K562 (cell line): ENCODE results near the gene MATK. TPM values are rescaled to one million over a fixed set of nuclear protein-coding genes. Genes with fewer than 3 reads are reported as not detected.

ENCODE experiments used
- ATAC-seq: fragments of 200-7000 bp; cut with Tn5 transposase; 3 replicates; pipeline ENCODE4 v1.9.1; 2020; ENCODE audit warnings: moderate library complexity
- BruUV-seq: library from RNA; stranded (reverse); fragments of 400-500 nt; replicated peaks from 2 replicates; lab custom pipeline; 2021; lab: Mats Ljungman, UMichigan
- CTCF ChIA-PET: fragments of 300-600 bp; formaldehyde crosslinking; extraction: SDS; loops from one replicate; lab custom pipeline; 2021; ENCODE audit warnings: low intra/inter-chr PET ratio; lab: Yijun Ruan, JAX
- POLR2A ChIA-PET: fragments of 300-600, 350-650 bp; sonication (Branson Sonifier 250); formaldehyde crosslinking; extraction: SDS; loops from one replicate; lab custom pipeline; 2021; ENCODE audit warnings: antibody characterized with exemption, inconsistent platforms; lab: Yijun Ruan, JAX
- DNase-seq, 4 experiments: peaks; one replicate each; pipeline versions ENCODE4 v3.0.0 to v3.0.0-alpha.2; 2011 to 2018; ENCODE audit warnings: low spot score in 3 of 4, mixed read lengths in 3 of 4; ENCODE audit errors: extremely low read depth in 1 of 4
- FAIRE-seq: peaks from 2 replicates; lab custom pipeline; 2011; peaks lifted over from hg19 to GRCh38; lab: Jason Lieb, UNC
- H2AFZ ChIP-seq: 2 replicates; pipeline ENCODE4 v1.6.0; 2011; ENCODE audit warnings: low read depth, low read length, control low read depth, inconsistent platforms
- H3K27ac ChIP-seq: fragments of 200-600 bp; 3 replicates; pipeline ENCODE4 v1.8.0; 2011; ENCODE audit warnings: low read depth, mild to moderate bottlenecking, control low read depth, inconsistent platforms, low read length, moderate library complexity, mixed read lengths; ENCODE audit errors: extremely low read depth
- H3K27me3 ChIP-seq, 2 experiments: fragments of 300-600 bp in 1 of 2; 2 replicates in 1 of 2; 3 replicates in 1 of 2; pipeline versions ENCODE4 v1.6.0 to v1.8.0; 2011; ENCODE audit warnings: inconsistent platforms in 2 of 2, low read length in 2 of 2, mild to moderate bottlenecking in 1 of 2, mixed read lengths in 1 of 2, moderate library complexity in 1 of 2; ENCODE audit not compliant: control insufficient read depth in 2 of 2, insufficient read depth in 2 of 2
- H3K36me3 ChIP-seq: fragments of 300-600 bp; 3 replicates; pipeline ENCODE4 v1.8.0; 2011; ENCODE audit warnings: mild to moderate bottlenecking, low read length, inconsistent platforms; ENCODE audit not compliant: control insufficient read depth, insufficient read depth
- H3K4me1 ChIP-seq, 2 experiments: fragments of 200-600 bp in 1 of 2; replicated peaks in 1 of 2; 2 replicates in 1 of 2; 3 replicates in 1 of 2; pipeline versions ENCODE4 v1.5.1 to v1.8.0; 2011; ENCODE audit warnings: inconsistent platforms in 2 of 2, low read length in 2 of 2, mild to moderate bottlenecking in 1 of 2, mixed read lengths in 1 of 2, moderate library complexity in 1 of 2; ENCODE audit not compliant: control insufficient read depth in 2 of 2, insufficient read depth in 2 of 2
- H3K4me2 ChIP-seq: 2 replicates; pipeline ENCODE4 v1.6.1; 2011; ENCODE audit warnings: low read length, control low read depth, inconsistent platforms, mixed read lengths; ENCODE audit not compliant: insufficient read depth
- H3K4me3 ChIP-seq: fragments of 200-600 bp; sonication (generic), shearing (Covaris generic); 2 replicates; pipeline ENCODE4 v1.5.1; 2016; ENCODE audit warnings: control low read depth, inconsistent platforms
- H3K79me2 ChIP-seq: fragments of 200-600 bp; 3 replicates; pipeline ENCODE4 v1.8.0; 2011; ENCODE audit warnings: low read length, inconsistent platforms; ENCODE audit not compliant: control insufficient read depth, insufficient read depth
- H3K9ac ChIP-seq, 2 experiments: 2 replicates each; pipeline versions ENCODE4 v1.6.0 to v1.6.1; 2011; ENCODE audit warnings: low read depth in 2 of 2, low read length in 2 of 2, control low read depth in 1 of 2, inconsistent platforms in 1 of 2, mild to moderate bottlenecking in 1 of 2, mixed read lengths in 1 of 2; ENCODE audit not compliant: insufficient read depth in 1 of 2
- H3K9me1 ChIP-seq: one replicate; pipeline ENCODE4 v1.6.0; 2011; ENCODE audit warnings: inconsistent platforms, mild to moderate bottlenecking, low read length, moderate library complexity; ENCODE audit not compliant: control insufficient read depth, insufficient read depth
- H3K9me3 ChIP-seq: replicated peaks from 2 replicates; pipeline ENCODE4 v1.5.1; 2011; ENCODE audit warnings: low read depth, low read length, inconsistent platforms; ENCODE audit not compliant: control insufficient read depth, insufficient read depth
- H4K20me1 ChIP-seq: replicated peaks from 2 replicates; pipeline ENCODE4 v1.6.1; 2011; ENCODE audit warnings: low read length, inconsistent platforms, mixed read lengths; ENCODE audit not compliant: control insufficient read depth, insufficient read depth
- COPS2 ChIP-seq: fragments of 450-650 bp; conservative IDR thresholded peaks from 2 replicates; pipeline ENCODE4 v1.6.1; 2016; ENCODE audit warnings: mild to moderate bottlenecking, moderate library complexity
- FOXM1 ChIP-seq, 2 experiments: fragments of 450-650 bp in 1 of 2; sonication (generic) in 1 of 2; formaldehyde crosslinking in 1 of 2; IDR thresholded peaks; 2 replicates each; pipeline versions ENCODE4 v1.6.1 to v1.9.0; 2017 to 2022; ENCODE audit warnings: low read depth in 2 of 2, mild to moderate bottlenecking in 2 of 2, missing genetic modification reagents in 1 of 2, moderate library complexity in 1 of 2
- GTF2A2 ChIP-seq: IDR thresholded peaks from 2 replicates; pipeline ENCODE4 v1.6.1; 2016; ENCODE audit warnings: mild to moderate bottlenecking, missing genetic modification characterization, missing compliant biosample characterization
- GTF3C2 ChIP-seq: IDR thresholded peaks from 3 replicates; pipeline ENCODE4 v1.6.1; 2011; ENCODE audit warnings: borderline replicate concordance, mild to moderate bottlenecking, moderate library complexity; ENCODE audit not compliant: insufficient read length; ENCODE audit errors: extremely low read depth
- MAZ ChIP-seq, 2 experiments: fragments of 450-650 bp in 1 of 2; sonication (generic) in 1 of 2; formaldehyde crosslinking; IDR thresholded peaks in 1 of 2; conservative IDR thresholded peaks in 1 of 2; 2 replicates each; pipeline versions ENCODE4 v1.4.0 to v1.5.0; 2020; ENCODE audit warnings: mild to moderate bottlenecking in 1 of 2, missing genetic modification reagents in 1 of 2
- NCOA2 ChIP-seq, 2 experiments: fragments of 450-650 bp; IDR thresholded peaks; 2 replicates each; pipeline ENCODE4 v1.6.1; 2018; ENCODE audit warnings: mild to moderate bottlenecking in 2 of 2, moderate library complexity in 1 of 2; ENCODE audit not compliant: partially characterized antibody in 2 of 2
- PREB ChIP-seq: sonication (generic); formaldehyde crosslinking; IDR thresholded peaks from 2 replicates; pipeline ENCODE4 v1.8.1; 2023; ENCODE audit warnings: mild to moderate bottlenecking, missing genetic modification reagents
- SP1 ChIP-seq: sonication (generic); formaldehyde crosslinking; IDR thresholded peaks from 2 replicates; pipeline ENCODE4 v1.8.1; 2022; ENCODE audit warnings: mild to moderate bottlenecking, missing genetic modification reagents
- THAP7 ChIP-seq: fragments of 250-450 bp; sonication (Bioruptor Pico); IDR thresholded peaks from 2 replicates; pipeline ENCODE4 v1.5.0; 2021
- ZFP30 ChIP-seq: fragments of 250-450 bp; sonication (Bioruptor Pico); IDR thresholded peaks from 2 replicates; pipeline ENCODE4 v1.8.0; 2022; ENCODE audit warnings: moderate library complexity, mild to moderate bottlenecking, inconsistent platforms, borderline replicate concordance
- WGBS: fragments of 100-300 bp; shearing (Covaris generic); methylation state at CpG from one replicate; pipeline ENCODE4 v1.1.6; 2016; ENCODE audit warnings: low coverage, mixed read lengths; ENCODE audit not compliant: insufficient coverage; ENCODE audit errors: missing lambda C conversion rate; 5-methylcytosine and 5-hydroxymethylcytosine counted together
- in situ Hi-C: fragments of 300-500 bp; cut with MboI; formaldehyde crosslinking; loops from 4 replicates; pipeline ENCODE4 v1.15.0; 2018; ENCODE audit warnings: inconsistent platforms, mixed read lengths
- intact Hi-C: fragments of 100-400 bp; cut with micrococcal nuclease; formaldehyde crosslinking; loops from 2 replicates; pipeline ENCODE4 v1.14.2; 2022
- polyA plus RNA-seq, 8 experiments: library from polyadenylated mRNA; depleted of rRNA in 4 of 8; stranded (reverse) in 5 of 8; unstranded in 3 of 8; fragments of >200 nt; fragmentation: Nextera tagmentation in 2 of 8; fragmentation: Illumina TruSeq in 1 of 8; extraction: Ambion mirVana in 2 of 8; extraction: Trizol in 1 of 8; gene quantifications; 2 replicates each; pipeline versions ENCODE4 v1.2.1 to v1.2.3, GENCODE V29; 2011 to 2014; ENCODE audit warnings: inconsistent platforms in 1 of 8, missing spikeins in 1 of 8
- total RNA-seq, 7 experiments: library from RNA; depleted of rRNA in 6 of 7; stranded (reverse); fragments of >200 nt in 6 of 7; fragmentation: Illumina TruSeq in 2 of 7; extraction: Trizol in 2 of 7; gene quantifications; 2 replicates each; pipeline versions ENCODE4 v1.2.1 to v1.2.3, GENCODE V29; 2011 to 2021; ENCODE audit warnings: low replicate concordance in 1 of 7

Gene MATK
- total and polyA plus RNA-seq, 9 of the 15 experiments (the other 6 are each of a cell fraction or from before 2014, with no cell fraction given), result 0.08 to 41.5 (median 21.4) TPM

- Histone ChIP-seq H3K27me3 (peaks cover 11 to 37% of the 10 kb centered on the region in 2 experiments; a peak in 4 of 5 replicates), H3K4me1 (peaks cover 0 to 29% of the 10 kb centered on the region in 2 experiments; a peak in 3 of 5 replicates), H3K4me2 (no peak overlapping the region), H3K9me3 (peaks cover 12% of the 10 kb centered on the region), H3K27ac (no peak overlapping the region), H3K4me3 (no peak overlapping the region), H4K20me1 (no peaks in the 10 kb centered on the region), H2AFZ (no peak overlapping the region), H3K9ac (peak overlapping the region in 1 of 2 experiments; percentile 71; a peak in 2 of 4 replicates), H3K9me1 (no peaks in the 10 kb centered on the region), H3K36me3 (no peaks in the 10 kb centered on the region), H3K79me2 (no peaks in the 10 kb centered on the region)
- no peak for ATAC-seq
- ChIA-PET POLR2A (interaction anchor here (0.7 kb wide), 1 partner anchor 72 kb away, joined by 4 read pairs; the partner anchor contains the start of gene MRPL54), CTCF (no interaction called here)
- TF ChIP-seq ZFP30 (CRISPR knock-in tag) (no peak), THAP7 (CRISPR knock-in tag) (no peak), MAZ (CRISPR knock-in tag; conservative IDR thresholded peaks at IDR 0.05 in 1 of 2, IDR thresholded peaks at IDR 0.05 in 1 of 2) (no peak), FOXM1 (IDR thresholded peaks at IDR 0.05; ENCODE audit: low read depth) (no peak), FOXM1 (CRISPR knock-in tag; IDR thresholded peaks at IDR 0.05; ENCODE audit: low read depth) (no peak), NCOA2 (IDR thresholded peaks at IDR 0.05; ENCODE audit: partially characterized antibody in 2 of 2) (no peak), COPS2 (no peak), SP1 (CRISPR knock-in tag) (no peak), GTF3C2 (no peak), PREB (CRISPR knock-in tag) (no peak), GTF2A2 (no peak)
- 44% methylated on average over 25 of the region's 35 CpGs for WGBS
- in situ Hi-C loops, result no loop called here
- FAIRE-seq, result no peak
- intact Hi-C loops, result no loop called here
- BruUV-seq, result no TSS peak
- no peak for DNase-seq
These were observed 48.3 kb upstream of the MATK start for GRCh38 chr19:3834349-3835054.
